GM20000 (cell line): ENCODE results near the gene C12orf75.

Experiments used
- DNase-seq: peaks from one replicate; pipeline ENCODE4 v3.0.0; 2012; ENCODE audit warnings: low spot score
- CTCF ChIP-seq: IDR thresholded peaks from 2 replicates; pipeline ENCODE4 v1.5.1; 2012; ENCODE audit warnings: mild to moderate bottlenecking, control low read depth; ENCODE audit errors: extremely low read depth, missing control alignments

The C12orf75 gene

GRCh38 chr12:105330283-105330930, at the start of gene C12orf75:
TSS of gene C12orf75 (plus strand) at chr12:105330691. CDS start at chr12:105330892, 201 bp downstream.
- no peak for TF ChIP-seq CTCF
- DNase-seq = peak; percentile 95

GRCh38 chr12:105280966-105281693, 49.4 kb upstream of the C12orf75 start:
- no peak for TF ChIP-seq CTCF
- DNase-seq = no peak

- no peak for DNase-seq
- no peak for TF ChIP-seq CTCF
Observed at GRCh38 chr12:105281694-105282049, 48.8 kb upstream of the C12orf75 start.

GRCh38 chr12:105285378-105285777, 45.1 kb upstream of the C12orf75 start:
- DNase-seq = no peak
- TF ChIP-seq CTCF = no peak

- DNase-seq = no peak
- no peak for TF ChIP-seq CTCF
Observed at GRCh38 chr12:105287408-105287807, 43.1 kb upstream of the C12orf75 start.

GRCh38 chr12:105288311-105288996, 42.0 kb upstream of the C12orf75 start:
- no peak for DNase-seq
- no peak for TF ChIP-seq CTCF

- no peak for DNase-seq
- no peak for TF ChIP-seq CTCF
Observed at GRCh38 chr12:105289114-105289904, 41.2 kb upstream of the C12orf75 start.
